ENCODE results near the gene GLIPR2.

- no peak for TF ChIP-seq CTCF (tag by site-specific recombination; IDR thresholded peaks at IDR 0.05)
- TF ChIP-seq PRDM1 (tag by site-specific recombination; IDR thresholded peaks at IDR 0.05): no peak
- no peak for TF ChIP-seq ZNF114 (tag by site-specific recombination; IDR thresholded peaks at IDR 0.05)
- no peak for TF ChIP-seq HOXA7 (CRISPR knock-in tag; IDR thresholded peaks at IDR 0.05; ENCODE audit: borderline replicate concordance)
- TF ChIP-seq ZNF121 (tag by site-specific recombination; IDR thresholded peaks at IDR 0.05): no peak
- TF ChIP-seq ZFHX2 (tag by site-specific recombination; conservative IDR thresholded peaks at IDR 0.05): no peak
These were observed 36.8 kb upstream of the GLIPR2 start for GRCh38 chr9:36099718-36100117.

All from HEK293 (cell line).